Mucosa of descending colon (tissue), 3 donors: ENCODE measurements around the gene PGLYRP2. TPM values are rescaled to one million over a fixed set of nuclear protein-coding genes. Genes with fewer than 3 reads are reported as not detected.

ENCODE experiments used
- ATAC-seq: fragments of 200-7000 bp; cut with Tn5 transposase; one replicate; pipeline ENCODE4 v1.9.1; 2020; ENCODE audit warnings: mild to moderate bottlenecking, moderate library complexity
- DNase-seq, 3 donors: peaks; one replicate each; pipeline ENCODE4 v3.0.0-alpha.2; 2020
- H3K36me3 ChIP-seq: fragments of 200-600 bp; one replicate; pipeline ENCODE4 v1.8.0; 2021; ENCODE audit warnings: low read depth, mild to moderate bottlenecking
- H3K4me1 ChIP-seq: fragments of 200-600 bp; one replicate; pipeline ENCODE4 v1.8.0; 2021; ENCODE audit warnings: low read depth, mild to moderate bottlenecking
- H3K4me3 ChIP-seq: fragments of 200-600 bp; one replicate; pipeline ENCODE4 v1.8.0; 2021; ENCODE audit warnings: mild to moderate bottlenecking
- H3K9me3 ChIP-seq: fragments of 200-600 bp; one replicate; pipeline ENCODE4 v1.8.0; 2021; ENCODE audit warnings: mild to moderate bottlenecking
- intact Hi-C, 2 donors: fragments of 100-400 bp; cut with DNase I in 1 of 2; cut with micrococcal nuclease in 1 of 2; formaldehyde crosslinking; loops; one replicate each; pipeline versions ENCODE4 v1.11.0 to v1.11.1; 2022; cut with DNase I, micrococcal nuclease
- total RNA-seq, 3 donors: library from RNA; stranded (reverse); fragmentation: NEBNext Ultra II Directional in 2 of 3; extraction: Animal tissue kit (Norgen Biotek cat#: 25700) in 2 of 3; gene quantifications; one replicate each; pipeline versions ENCODE4 v1.2.1 to v1.2.4, GENCODE V29; 2021 to 2023
- TF ChIP-seq, protein P1 (sequence below): fragments of 200-600 bp; IDR thresholded peaks from one replicate; pipeline ENCODE4 v1.8.0; 2022; ENCODE audit warnings: antibody characterized with exemption, mild to moderate bottlenecking
- donor health status: DM: no; HTN: no; CAD: no; lungs with moderate emphysema.
- donor health status: DM: no; HTN: no; CAD: no.
- donor health status: DM: no; HTN: yes; CAD: no.

The PGLYRP2 gene
- total RNA-seq, 3 donors from 2014 or later, result not detected

DNA sequence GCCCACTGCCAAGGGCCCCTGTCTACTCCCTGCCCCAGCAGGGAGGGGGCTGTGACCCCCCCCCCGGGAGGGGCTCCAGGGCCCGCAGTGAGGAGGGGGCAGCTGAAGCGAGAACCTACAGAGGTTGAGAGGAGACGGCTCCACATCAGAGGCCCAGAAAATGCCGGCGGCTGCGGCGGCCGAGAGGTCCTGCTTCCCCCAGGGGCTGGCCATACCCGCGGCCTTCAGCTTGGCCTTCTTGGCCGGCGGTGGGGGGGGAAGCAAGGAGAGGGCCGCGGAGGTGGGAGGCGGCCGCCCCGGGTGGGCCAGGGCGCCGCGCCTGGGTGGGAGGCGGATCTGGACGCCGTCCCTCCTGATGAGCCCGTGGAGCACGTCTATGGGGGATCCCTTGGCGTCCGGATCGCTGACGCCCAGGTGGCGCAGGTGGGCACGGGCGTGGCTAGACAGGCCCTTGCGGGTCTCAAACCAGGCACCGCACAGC, 51.3 kb downstream of the PGLYRP2 start:
- intact Hi-C loops, result no loop called here
- TF ChIP-seq, protein P1, sequence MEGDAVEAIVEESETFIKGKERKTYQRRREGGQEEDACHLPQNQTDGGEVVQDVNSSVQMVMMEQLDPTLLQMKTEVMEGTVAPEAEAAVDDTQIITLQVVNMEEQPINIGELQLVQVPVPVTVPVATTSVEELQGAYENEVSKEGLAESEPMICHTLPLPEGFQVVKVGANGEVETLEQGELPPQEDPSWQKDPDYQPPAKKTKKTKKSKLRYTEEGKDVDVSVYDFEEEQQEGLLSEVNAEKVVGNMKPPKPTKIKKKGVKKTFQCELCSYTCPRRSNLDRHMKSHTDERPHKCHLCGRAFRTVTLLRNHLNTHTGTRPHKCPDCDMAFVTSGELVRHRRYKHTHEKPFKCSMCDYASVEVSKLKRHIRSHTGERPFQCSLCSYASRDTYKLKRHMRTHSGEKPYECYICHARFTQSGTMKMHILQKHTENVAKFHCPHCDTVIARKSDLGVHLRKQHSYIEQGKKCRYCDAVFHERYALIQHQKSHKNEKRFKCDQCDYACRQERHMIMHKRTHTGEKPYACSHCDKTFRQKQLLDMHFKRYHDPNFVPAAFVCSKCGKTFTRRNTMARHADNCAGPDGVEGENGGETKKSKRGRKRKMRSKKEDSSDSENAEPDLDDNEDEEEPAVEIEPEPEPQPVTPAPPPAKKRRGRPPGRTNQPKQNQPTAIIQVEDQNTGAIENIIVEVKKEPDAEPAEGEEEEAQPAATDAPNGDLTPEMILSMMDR, result no peak
- H3K36me3 ChIP-seq, result no peaks in the 10 kb centered on the region

DNA sequence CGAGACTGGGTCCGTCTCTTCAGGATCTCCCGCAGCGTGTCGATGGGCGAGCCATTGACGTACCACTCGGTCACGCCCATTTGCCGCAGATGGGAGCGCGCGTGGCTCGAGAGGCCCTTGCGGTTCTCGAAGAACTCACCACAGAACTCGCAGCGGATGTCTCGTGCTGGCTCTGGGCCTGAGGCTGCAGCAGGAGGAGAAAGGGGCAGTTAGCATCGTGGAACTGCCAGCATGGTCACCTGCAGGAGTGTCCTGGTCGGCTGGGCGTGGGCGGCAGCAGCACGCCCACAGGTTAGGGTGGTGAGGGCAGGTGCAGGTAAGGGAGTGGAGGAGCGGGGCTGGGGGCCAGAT, 52.0 kb downstream of the PGLYRP2 start:
- intact Hi-C loops, result no loop called here
- no peaks in the 10 kb centered on the region for H3K36me3 ChIP-seq
- DNase-seq, result no peak

More for the DNA sequence above, 51.3 kb downstream of the PGLYRP2 start:
- Histone ChIP-seq H3K9me3 (peaks cover 2% of the 10 kb centered on the region), H3K4me3 (no peak overlapping the region), H3K4me1 (peaks cover 18% of the 10 kb centered on the region)
- DNase-seq (no peak), ATAC-seq (no peak)

DNA sequence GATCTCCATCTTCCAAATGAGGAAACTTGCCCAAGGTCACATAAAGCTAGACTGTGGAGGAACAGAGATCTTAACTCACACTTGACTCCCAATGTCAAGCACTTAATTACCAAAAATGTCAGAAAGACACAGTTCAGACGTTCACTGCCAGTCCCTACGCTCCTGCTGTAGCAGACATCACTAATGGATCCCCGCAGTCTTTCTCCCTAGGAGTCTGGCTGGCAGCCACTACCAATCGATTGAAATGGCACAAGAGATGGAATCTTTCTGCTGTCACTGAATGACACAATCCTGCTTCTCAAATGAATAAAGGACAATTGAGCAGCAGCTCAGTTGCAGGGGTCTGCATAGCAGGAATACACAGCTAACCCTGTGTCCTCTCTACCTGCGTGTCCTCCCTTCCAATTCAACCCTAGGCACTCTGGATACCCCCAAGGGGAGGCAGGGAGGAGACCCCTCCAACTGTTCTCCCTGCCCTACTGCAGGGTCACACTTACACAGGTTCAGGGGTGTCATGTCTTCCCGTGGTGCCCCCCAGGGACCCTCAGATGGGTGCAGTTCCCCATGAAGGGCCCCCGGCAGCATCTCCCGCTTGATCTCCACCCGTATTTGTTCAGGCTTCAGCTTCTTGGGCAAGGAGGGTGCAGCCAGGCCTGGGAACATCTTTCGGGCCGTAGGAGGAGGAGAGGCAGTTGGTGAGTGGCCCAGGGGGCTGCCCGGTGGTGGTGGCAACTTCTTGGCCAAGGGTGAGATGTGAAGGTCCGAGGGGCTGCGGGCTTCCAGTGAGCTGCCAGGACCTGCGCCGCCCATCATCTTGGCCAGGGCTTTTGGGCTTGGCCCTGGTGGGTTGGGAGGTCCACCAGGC, 52.6 kb downstream of the PGLYRP2 start:
- intact Hi-C loops, result no loop called here
- peaks cover 3% of the 10 kb centered on the region for H3K9me3 ChIP-seq
- H3K4me3 ChIP-seq, result no peak overlapping the region
- TF ChIP-seq, protein P1, result no peak
- peaks cover 17% of the 10 kb centered on the region for H3K4me1 ChIP-seq
- no peak for DNase-seq
- no peak for ATAC-seq
- no peaks in the 10 kb centered on the region for H3K36me3 ChIP-seq

More for the DNA sequence above, 52.0 kb downstream of the PGLYRP2 start:
- H3K9me3 ChIP-seq, result peaks cover 3% of the 10 kb centered on the region
- ATAC-seq, result no peak
- peaks cover 17% of the 10 kb centered on the region for H3K4me1 ChIP-seq
- no peak overlapping the region for H3K4me3 ChIP-seq
- TF ChIP-seq, protein P1, result no peak

DNA sequence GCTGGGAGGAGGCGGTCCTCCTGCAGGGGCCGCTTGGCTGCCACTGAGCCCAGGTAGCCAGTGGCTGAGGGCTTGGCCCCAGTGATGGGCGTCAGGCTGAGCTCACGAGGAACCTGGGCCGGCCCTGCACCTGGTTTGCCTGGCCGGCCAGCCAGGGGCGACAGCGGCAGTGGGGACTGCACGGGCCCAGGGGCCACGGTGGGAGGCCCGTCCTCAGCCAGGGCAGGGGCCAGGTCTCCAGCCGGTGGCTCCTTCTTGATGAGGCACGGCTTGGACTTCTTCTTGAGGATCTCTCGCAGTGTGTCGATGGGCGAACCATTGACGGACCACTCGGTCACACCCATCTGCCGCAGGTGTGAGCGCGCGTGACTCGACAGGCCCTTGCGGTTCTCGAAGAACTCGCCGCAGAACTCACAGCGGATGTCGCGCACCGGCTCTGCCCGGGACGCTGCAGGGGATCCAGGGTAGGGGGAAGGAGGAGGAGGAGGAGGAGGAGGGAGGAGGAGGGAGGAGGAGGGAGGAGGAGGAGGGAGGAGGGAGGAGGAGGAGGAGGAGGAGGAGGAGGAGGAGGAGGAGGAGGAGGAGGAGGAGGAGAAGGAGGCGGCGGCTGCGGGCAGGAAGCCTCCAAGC, 53.9 kb downstream of the PGLYRP2 start:
- TF ChIP-seq, protein P1, result no peak
- no peak overlapping the region for H3K4me3 ChIP-seq
- peaks cover 5% of the 10 kb centered on the region for H3K4me1 ChIP-seq
- DNase-seq (no peak), ATAC-seq (no peak)
- intact Hi-C loops, result no loop called here
- no peaks in the 10 kb centered on the region for H3K36me3 ChIP-seq
- peaks cover 3% of the 10 kb centered on the region for H3K9me3 ChIP-seq

DNA sequence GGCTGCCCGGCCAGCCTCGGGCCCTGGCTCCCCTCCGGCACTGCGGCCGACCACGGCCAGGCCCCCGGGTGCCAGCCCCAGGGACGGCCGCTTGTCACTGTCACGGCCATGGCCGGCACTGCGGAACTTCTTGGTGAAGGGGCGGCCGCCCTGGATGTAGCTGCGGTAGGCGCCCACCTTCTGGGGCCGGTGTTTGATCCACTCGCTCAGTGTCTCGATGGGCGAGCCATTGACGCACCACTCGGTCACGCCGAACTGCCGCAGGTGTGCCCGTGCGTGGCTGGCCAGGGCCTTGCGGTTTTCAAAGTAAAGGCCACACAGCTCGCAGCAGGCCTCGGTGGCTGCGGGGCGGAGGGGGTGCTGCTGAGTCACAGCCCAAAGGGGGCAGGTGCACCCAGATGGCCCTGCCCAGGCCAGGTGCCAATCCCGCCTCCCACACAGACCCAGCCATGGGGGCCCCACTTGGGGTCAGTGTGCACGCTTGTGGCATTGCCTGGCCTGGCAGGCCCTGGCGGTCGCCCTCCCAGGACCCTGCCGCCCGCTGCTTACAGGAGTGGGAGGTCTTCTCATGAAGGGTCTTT, 54.5 kb downstream of the PGLYRP2 start:
- DNase-seq (no peak), ATAC-seq (no peak)
- TF ChIP-seq, protein P1, result no peak
- Histone ChIP-seq H3K4me3 (no peak overlapping the region), H3K36me3 (no peaks in the 10 kb centered on the region), H3K9me3 (peaks cover 3% of the 10 kb centered on the region), H3K4me1 (no peaks in the 10 kb centered on the region)
- intact Hi-C loops, result no loop called here
